ENCODE measurements around the gene C3orf18.

- TF ChIP-seq ZNF274 (IDR thresholded peaks at IDR 0.05; ENCODE audit: low read depth, low read length) (no peak), POLR2A (IDR thresholded peaks at IDR 0.05; ENCODE audit: borderline replicate concordance, extremely low read depth, insufficient read depth, insufficient read length) (peak; percentile 31), TCF7L2 (IDR thresholded peaks at IDR 0.05; ENCODE audit: borderline replicate concordance, extremely low read depth, insufficient read depth, insufficient read length) (peak; percentile 77), MAX (IDR thresholded peaks at IDR 0.05) (no peak), POLR2AphosphoS5 (IDR thresholded peaks at IDR 0.05; ENCODE audit: low read depth, low read length) (peak; percentile 72), EZH2 (IDR thresholded peaks at IDR 0.05) (no peak), ELF1 (IDR thresholded peaks at IDR 0.05; ENCODE audit: borderline replicate concordance, low read depth) (no peak), CEBPB (IDR thresholded peaks at IDR 0.05; ENCODE audit: low read depth) (no peak), SIN3A (IDR thresholded peaks at IDR 0.05; ENCODE audit: low read depth) (no peak), YY1 (IDR thresholded peaks at IDR 0.05; ENCODE audit: extremely low read depth, insufficient replicate concordance, low read depth, low read length) (no peak)
- TF ChIP-seq, protein P1, sequence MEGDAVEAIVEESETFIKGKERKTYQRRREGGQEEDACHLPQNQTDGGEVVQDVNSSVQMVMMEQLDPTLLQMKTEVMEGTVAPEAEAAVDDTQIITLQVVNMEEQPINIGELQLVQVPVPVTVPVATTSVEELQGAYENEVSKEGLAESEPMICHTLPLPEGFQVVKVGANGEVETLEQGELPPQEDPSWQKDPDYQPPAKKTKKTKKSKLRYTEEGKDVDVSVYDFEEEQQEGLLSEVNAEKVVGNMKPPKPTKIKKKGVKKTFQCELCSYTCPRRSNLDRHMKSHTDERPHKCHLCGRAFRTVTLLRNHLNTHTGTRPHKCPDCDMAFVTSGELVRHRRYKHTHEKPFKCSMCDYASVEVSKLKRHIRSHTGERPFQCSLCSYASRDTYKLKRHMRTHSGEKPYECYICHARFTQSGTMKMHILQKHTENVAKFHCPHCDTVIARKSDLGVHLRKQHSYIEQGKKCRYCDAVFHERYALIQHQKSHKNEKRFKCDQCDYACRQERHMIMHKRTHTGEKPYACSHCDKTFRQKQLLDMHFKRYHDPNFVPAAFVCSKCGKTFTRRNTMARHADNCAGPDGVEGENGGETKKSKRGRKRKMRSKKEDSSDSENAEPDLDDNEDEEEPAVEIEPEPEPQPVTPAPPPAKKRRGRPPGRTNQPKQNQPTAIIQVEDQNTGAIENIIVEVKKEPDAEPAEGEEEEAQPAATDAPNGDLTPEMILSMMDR (IDR thresholded peaks at IDR 0.05 in 2 of 3, conservative IDR thresholded peaks at IDR 0.05 in 1 of 3; ENCODE audit: borderline replicate concordance in 1 of 3, insufficient read depth in 1 of 3, low read depth in 2 of 3, low read length in 2 of 3) = peak in 2 of 3 experiments; percentile 44 to 56; a peak in 4 of 6 replicates
- TF ChIP-seq, protein P2, sequence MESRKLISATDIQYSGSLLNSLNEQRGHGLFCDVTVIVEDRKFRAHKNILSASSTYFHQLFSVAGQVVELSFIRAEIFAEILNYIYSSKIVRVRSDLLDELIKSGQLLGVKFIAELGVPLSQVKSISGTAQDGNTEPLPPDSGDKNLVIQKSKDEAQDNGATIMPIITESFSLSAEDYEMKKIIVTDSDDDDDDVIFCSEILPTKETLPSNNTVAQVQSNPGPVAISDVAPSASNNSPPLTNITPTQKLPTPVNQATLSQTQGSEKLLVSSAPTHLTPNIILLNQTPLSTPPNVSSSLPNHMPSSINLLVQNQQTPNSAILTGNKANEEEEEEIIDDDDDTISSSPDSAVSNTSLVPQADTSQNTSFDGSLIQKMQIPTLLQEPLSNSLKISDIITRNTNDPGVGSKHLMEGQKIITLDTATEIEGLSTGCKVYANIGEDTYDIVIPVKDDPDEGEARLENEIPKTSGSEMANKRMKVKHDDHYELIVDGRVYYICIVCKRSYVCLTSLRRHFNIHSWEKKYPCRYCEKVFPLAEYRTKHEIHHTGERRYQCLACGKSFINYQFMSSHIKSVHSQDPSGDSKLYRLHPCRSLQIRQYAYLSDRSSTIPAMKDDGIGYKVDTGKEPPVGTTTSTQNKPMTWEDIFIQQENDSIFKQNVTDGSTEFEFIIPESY (IDR thresholded peaks at IDR 0.05; ENCODE audit: extremely low read depth, insufficient replicate concordance, low read length) = no peak
- TF ChIP-seq, protein P3, sequence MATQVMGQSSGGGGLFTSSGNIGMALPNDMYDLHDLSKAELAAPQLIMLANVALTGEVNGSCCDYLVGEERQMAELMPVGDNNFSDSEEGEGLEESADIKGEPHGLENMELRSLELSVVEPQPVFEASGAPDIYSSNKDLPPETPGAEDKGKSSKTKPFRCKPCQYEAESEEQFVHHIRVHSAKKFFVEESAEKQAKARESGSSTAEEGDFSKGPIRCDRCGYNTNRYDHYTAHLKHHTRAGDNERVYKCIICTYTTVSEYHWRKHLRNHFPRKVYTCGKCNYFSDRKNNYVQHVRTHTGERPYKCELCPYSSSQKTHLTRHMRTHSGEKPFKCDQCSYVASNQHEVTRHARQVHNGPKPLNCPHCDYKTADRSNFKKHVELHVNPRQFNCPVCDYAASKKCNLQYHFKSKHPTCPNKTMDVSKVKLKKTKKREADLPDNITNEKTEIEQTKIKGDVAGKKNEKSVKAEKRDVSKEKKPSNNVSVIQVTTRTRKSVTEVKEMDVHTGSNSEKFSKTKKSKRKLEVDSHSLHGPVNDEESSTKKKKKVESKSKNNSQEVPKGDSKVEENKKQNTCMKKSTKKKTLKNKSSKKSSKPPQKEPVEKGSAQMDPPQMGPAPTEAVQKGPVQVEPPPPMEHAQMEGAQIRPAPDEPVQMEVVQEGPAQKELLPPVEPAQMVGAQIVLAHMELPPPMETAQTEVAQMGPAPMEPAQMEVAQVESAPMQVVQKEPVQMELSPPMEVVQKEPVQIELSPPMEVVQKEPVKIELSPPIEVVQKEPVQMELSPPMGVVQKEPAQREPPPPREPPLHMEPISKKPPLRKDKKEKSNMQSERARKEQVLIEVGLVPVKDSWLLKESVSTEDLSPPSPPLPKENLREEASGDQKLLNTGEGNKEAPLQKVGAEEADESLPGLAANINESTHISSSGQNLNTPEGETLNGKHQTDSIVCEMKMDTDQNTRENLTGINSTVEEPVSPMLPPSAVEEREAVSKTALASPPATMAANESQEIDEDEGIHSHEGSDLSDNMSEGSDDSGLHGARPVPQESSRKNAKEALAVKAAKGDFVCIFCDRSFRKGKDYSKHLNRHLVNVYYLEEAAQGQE (IDR thresholded peaks at IDR 0.05; ENCODE audit: low read depth) = no peak
These were observed 44.1 kb upstream of the C3orf18 start, which contains the start of gene CISH for GRCh38 chr3:50611464-50612233.
